ENCODE results near the gene CCDC107.

The CCDC107 gene

GRCh38 chr9:35687972-35688557 lies 30.0 kb downstream of the CCDC107 start:
- Mint-ChIP-seq H3K4me3 (peak overlapping the region; percentile 45), H3K27me3 (ENCODE audit: low read depth) (no peaks in the 10 kb centered on the region), H3K4me1 (ENCODE audit: low read depth) (peaks cover 13% of the 10 kb centered on the region), H3K27ac (no peak overlapping the region), H3K36me3 (ENCODE audit: low read depth) (no peaks in the 10 kb centered on the region), H3K9me3 (no peaks in the 10 kb centered on the region)
- no peak for DNase-seq (ENCODE audit: low spot score)

DNA sequence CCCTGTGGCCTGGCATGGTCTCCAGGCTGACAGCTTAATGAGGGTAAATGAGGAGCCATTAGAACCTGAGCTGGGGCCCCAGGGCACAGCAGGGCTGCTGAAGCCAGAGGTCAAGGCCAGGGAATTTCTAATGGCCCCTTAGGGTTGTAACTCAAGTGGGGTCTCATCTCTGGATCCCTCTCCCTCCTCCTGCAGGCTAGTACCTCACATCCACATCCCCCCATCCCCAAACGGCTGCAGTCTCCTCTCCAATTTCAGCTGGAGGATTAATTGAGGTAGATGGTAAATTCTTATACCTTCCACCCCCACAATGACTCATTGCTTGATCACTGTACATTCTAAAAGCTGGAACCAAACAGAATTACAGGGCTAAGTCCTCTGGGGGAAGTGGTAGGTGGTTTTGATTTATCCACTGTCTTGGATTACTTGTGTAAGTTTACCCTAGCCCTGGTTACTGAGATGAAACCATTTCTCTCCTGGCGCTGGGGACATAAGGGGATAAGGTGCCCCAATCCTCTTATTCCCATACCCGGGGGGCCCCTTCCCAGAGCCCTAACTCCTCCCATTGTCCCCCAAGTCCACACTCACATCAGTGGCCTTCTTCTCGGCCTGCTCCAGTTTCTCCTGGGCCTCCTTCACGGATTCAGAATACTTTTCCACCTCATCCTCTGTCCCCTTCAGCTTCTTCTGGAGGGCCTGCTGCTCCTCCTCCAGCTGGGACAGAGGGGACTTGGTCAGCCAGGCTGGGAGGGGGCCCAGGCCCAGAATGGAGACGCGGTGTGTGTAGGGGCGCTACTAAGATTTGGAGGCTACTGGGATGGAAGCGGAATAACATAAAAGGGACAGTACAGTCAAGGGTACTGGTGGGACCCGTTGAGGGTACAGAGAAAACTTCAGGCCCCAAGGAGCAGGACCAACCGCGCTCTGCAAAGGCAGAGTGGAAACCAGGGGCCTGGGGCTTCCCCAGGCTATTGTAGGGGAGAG lies 30.8 kb downstream of the CCDC107 start:
- Mint-ChIP-seq H3K4me1 (ENCODE audit: low read depth) (peaks cover 13% of the 10 kb centered on the region), H3K36me3 (ENCODE audit: low read depth) (no peaks in the 10 kb centered on the region), H3K27me3 (ENCODE audit: low read depth) (no peaks in the 10 kb centered on the region), H3K9me3 (no peaks in the 10 kb centered on the region), H3K27ac (no peak overlapping the region), H3K4me3 (peak overlapping the region; percentile 45)
- peak; percentile 11 for DNase-seq (ENCODE audit: low spot score)

DNA sequence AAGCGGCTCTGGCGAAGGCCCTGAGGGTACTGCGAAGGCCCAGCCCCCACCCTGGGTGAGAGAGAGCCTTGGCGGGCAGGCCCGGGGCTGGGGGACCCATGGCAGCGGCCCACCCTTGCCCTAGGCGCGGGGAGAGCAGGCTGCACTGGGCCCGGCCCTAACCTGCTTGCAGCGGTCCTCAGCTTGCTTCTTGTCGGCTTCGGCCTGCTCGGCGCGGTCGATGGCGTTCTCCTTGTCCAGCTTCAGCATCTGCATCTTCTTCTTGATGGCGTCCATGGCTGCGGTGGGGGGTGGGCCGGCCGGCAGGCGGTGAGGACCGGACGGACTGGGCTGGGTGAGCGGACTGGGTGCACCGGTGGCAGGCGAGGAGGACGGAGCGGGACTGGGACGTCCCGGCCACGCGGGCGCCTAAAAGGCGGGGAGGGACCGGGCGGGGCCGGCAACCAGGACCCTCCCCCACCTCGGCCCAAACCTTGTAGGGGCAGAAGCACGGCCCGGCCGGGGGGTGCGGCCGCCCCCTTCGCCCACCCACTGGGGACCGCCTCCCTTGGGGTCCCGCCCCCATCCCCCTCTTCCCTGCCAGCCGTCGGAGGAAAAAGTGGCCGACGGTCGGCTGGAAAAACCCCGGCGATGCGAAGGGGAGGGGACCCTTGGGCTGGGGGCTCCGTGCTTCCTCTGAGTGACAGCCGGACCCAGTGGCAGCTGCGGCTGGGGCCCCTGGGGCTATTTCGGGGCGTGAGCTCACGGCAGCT lies 31.6 kb downstream of the CCDC107 start, which contains the start of gene TPM2:
TPM2 (minus strand) TSS at position 384 of the 752 bp plus-strand sequence; CDS start at position 276, 108 bp downstream.
- Mint-ChIP-seq H3K36me3 (ENCODE audit: low read depth) (no peaks in the 10 kb centered on the region), H3K27ac (no peak within 1 kb of the TSS), H3K4me3 (peak within 1 kb of the TSS; percentile 84), H3K27me3 (ENCODE audit: low read depth) (no peaks in the 10 kb centered on the region), H3K9me3 (no peaks in the 10 kb centered on the region), H3K4me1 (ENCODE audit: low read depth) (peaks cover 13% of the 10 kb centered on the region)
- no peak for DNase-seq (ENCODE audit: low spot score)

DNA sequence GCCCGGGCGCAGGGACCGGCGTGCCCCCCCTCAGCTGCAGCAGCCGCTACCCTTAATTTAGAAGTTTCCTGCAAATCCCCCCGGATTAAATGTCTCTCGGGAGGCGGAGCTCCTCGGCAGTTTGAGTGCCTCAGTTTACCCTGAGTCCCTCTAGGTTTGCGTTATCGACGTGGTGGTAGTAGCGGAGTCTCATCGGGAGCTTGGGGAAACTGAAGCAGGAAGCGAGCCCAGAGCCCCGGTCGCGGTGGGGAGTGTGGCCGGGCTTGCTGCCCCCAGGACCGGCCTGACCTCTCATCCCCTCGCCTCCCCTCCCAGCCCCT lies 32.2 kb downstream of the CCDC107 start:
- Mint-ChIP-seq H3K36me3 (ENCODE audit: low read depth) (no peaks in the 10 kb centered on the region), H3K4me1 (ENCODE audit: low read depth) (peaks cover 13% of the 10 kb centered on the region), H3K27ac (no peak overlapping the region), H3K4me3 (peak overlapping the region; percentile 69), H3K9me3 (no peaks in the 10 kb centered on the region), H3K27me3 (ENCODE audit: low read depth) (no peaks in the 10 kb centered on the region)
- no peak for DNase-seq (ENCODE audit: low spot score)

GRCh38 chr9:35690614-35691333 lies 32.7 kb downstream of the CCDC107 start:
- Mint-ChIP-seq H3K27me3 (ENCODE audit: low read depth) (no peaks in the 10 kb centered on the region), H3K27ac (peak overlapping the region; percentile 26), H3K4me3 (peak overlapping the region; percentile 84), H3K4me1 (ENCODE audit: low read depth) (peaks cover 13% of the 10 kb centered on the region), H3K36me3 (ENCODE audit: low read depth) (no peaks in the 10 kb centered on the region), H3K9me3 (no peaks in the 10 kb centered on the region)
- peak; percentile 11 for DNase-seq (ENCODE audit: low spot score)

GRCh38 chr9:35691334-35691650 lies 33.2 kb downstream of the CCDC107 start:
- Mint-ChIP-seq H3K27me3 (ENCODE audit: low read depth) (no peaks in the 10 kb centered on the region), H3K4me1 (ENCODE audit: low read depth) (peaks cover 13% of the 10 kb centered on the region), H3K9me3 (no peaks in the 10 kb centered on the region), H3K36me3 (ENCODE audit: low read depth) (peaks cover 2% of the 10 kb centered on the region), H3K27ac (peak overlapping the region; percentile 26), H3K4me3 (peak overlapping the region; percentile 84)
- DNase-seq (ENCODE audit: low spot score), result no peak

- Mint-ChIP-seq H3K4me1 (ENCODE audit: low read depth) (peaks cover 13% of the 10 kb centered on the region), H3K36me3 (ENCODE audit: low read depth) (peaks cover 8% of the 10 kb centered on the region), H3K27ac (no peak overlapping the region), H3K9me3 (no peaks in the 10 kb centered on the region), H3K4me3 (peak overlapping the region; percentile 84), H3K27me3 (ENCODE audit: low read depth) (no peaks in the 10 kb centered on the region)
- DNase-seq (ENCODE audit: low spot score), result no peak
Measured at GRCh38 chr9:35691757-35692301, 33.7 kb downstream of the CCDC107 start.

GRCh38 chr9:35695943-35696401 lies 37.9 kb downstream of the CCDC107 start:
- Mint-ChIP-seq H3K27me3 (ENCODE audit: low read depth) (no peaks in the 10 kb centered on the region), H3K4me3 (no peak overlapping the region), H3K4me1 (ENCODE audit: low read depth) (peaks cover 4% of the 10 kb centered on the region), H3K27ac (no peak overlapping the region), H3K9me3 (no peaks in the 10 kb centered on the region), H3K36me3 (ENCODE audit: low read depth) (peaks cover 20% of the 10 kb centered on the region)
- no peak for DNase-seq (ENCODE audit: low spot score)

DNA sequence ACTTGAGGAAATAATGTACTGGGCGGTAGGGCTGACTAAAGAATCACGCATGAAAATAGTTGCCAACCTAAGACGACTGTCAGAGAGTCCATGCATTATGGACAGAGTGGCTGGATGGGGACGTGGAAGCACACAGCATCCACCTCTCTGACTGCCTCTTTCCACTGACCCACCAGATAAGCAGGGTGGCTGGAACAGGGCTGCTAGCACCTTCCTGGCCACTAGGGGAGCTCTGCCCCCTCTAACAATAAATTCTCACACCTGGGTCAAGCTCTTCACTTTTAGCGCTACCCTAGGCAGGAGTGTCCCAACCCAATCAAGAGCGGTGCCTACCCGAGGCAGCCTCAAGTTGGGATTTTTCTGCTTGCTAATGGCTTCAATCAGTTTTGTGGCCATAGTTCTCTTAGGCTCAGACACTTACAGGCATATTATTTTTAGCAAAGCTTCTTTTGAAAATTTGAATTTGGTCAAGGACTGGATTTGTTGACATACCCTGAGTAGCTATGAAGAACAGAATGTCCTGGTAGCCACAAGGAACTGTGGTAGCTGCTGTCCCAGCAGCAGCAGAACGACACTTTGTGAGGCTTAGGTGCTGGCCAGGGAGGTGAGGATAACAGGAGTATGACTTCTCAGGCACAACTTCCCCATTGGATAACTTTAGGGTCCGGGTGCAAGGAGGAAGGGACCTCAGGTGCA lies 38.6 kb downstream of the CCDC107 start:
- Mint-ChIP-seq H3K4me3 (no peak overlapping the region), H3K4me1 (ENCODE audit: low read depth) (no peaks in the 10 kb centered on the region), H3K27me3 (ENCODE audit: low read depth) (no peaks in the 10 kb centered on the region), H3K9me3 (no peaks in the 10 kb centered on the region), H3K36me3 (ENCODE audit: low read depth) (peaks cover 20% of the 10 kb centered on the region), H3K27ac (no peak overlapping the region)
- peak; percentile 44 for DNase-seq (ENCODE audit: low spot score)

DNA sequence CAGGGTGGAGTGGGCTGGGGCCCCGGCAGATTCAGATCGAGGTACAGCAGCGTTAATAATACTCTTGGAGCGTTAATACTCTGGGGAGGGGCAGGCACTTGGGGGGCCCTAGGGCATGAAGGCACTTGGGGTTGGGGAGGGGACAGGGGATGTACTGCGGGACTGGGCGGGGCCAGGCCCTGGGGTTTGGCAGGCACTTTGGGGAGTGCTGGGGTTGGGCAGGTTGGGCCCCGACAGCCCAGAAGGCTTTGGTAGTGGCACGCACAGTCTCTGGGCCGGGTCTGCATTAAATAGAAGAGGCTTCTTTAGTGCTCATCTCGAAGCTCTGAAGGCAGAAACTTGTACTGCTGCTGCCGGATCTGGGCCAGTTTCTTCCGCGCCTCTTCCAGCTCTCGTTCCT lies 39.4 kb downstream of the CCDC107 start:
- H3K4me3 Mint-ChIP-seq, result no peak overlapping the region
- no peaks in the 10 kb centered on the region for H3K9me3 Mint-ChIP-seq
- no peaks in the 10 kb centered on the region for H3K27me3 Mint-ChIP-seq (ENCODE audit: low read depth)
- peaks cover 20% of the 10 kb centered on the region for H3K36me3 Mint-ChIP-seq (ENCODE audit: low read depth)
- no peak overlapping the region for H3K27ac Mint-ChIP-seq
- no peaks in the 10 kb centered on the region for H3K4me1 Mint-ChIP-seq (ENCODE audit: low read depth)
- DNase-seq (ENCODE audit: low spot score), result no peak

- Mint-ChIP-seq H3K27me3 (ENCODE audit: low read depth) (no peaks in the 10 kb centered on the region), H3K27ac (no peak overlapping the region), H3K9me3 (no peaks in the 10 kb centered on the region), H3K36me3 (ENCODE audit: low read depth) (peaks cover 27% of the 10 kb centered on the region), H3K4me1 (ENCODE audit: low read depth) (no peaks in the 10 kb centered on the region), H3K4me3 (no peak overlapping the region)
- no peak for DNase-seq (ENCODE audit: low spot score)
Measured at GRCh38 chr9:35698231-35698630, 40.1 kb downstream of the CCDC107 start.

GRCh38 chr9:35700031-35700430 lies 41.9 kb downstream of the CCDC107 start:
- no peak for DNase-seq (ENCODE audit: low spot score)
- Mint-ChIP-seq H3K27me3 (ENCODE audit: low read depth) (no peaks in the 10 kb centered on the region), H3K9me3 (no peaks in the 10 kb centered on the region), H3K4me1 (ENCODE audit: low read depth) (no peaks in the 10 kb centered on the region), H3K36me3 (ENCODE audit: low read depth) (peaks cover 43% of the 10 kb centered on the region), H3K4me3 (no peak overlapping the region), H3K27ac (no peak overlapping the region)

DNA sequence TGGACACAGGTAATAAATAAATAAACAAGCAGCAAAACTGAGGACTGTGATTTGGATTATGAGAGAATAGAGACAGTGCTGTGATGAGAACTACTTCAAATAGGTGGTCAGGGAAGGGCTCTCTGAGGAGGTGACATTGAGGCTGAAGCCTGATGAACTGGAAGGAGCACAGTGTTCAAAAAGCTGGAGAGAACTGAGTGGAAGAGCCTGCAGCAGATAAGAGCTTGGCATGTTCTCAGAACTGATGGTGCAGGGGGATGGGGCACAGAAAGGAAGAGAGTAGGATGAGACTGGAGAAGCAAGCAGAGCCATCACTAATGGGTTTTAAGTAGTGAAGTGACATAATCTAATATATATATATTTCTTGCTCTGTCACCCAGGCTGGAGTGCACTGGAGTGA lies 42.9 kb downstream of the CCDC107 start:
- Mint-ChIP-seq H3K9me3 (no peaks in the 10 kb centered on the region), H3K27ac (no peak overlapping the region), H3K4me3 (no peak overlapping the region), H3K27me3 (ENCODE audit: low read depth) (no peaks in the 10 kb centered on the region), H3K36me3 (ENCODE audit: low read depth) (peaks cover 48% of the 10 kb centered on the region), H3K4me1 (ENCODE audit: low read depth) (no peaks in the 10 kb centered on the region)
- no peak for DNase-seq (ENCODE audit: low spot score)

Data from T-helper 2 cell treated with Interferon-gamma antibody and Interleukin-4, amounts not matched to agents 5 μg/mL and 100 μg/mL, for 36 hours (primary cell).